ENCODE measurements around the gene LRMDA. TPM values are rescaled to one million over a fixed set of nuclear protein-coding genes. Genes with fewer than 3 reads are reported as not detected.

Gene LRMDA
- total and polyA plus RNA-seq, 2 of the 8 experiments (the other 6 are each of a cell fraction or from before 2014, with no cell fraction given): 0.86 to 2.8 TPM

GRCh38 chr10:76195654-76196390 is 764.4 kb downstream of the LRMDA start (continued):
- TF ChIP-seq TBP (IDR thresholded peaks at IDR 0.05; ENCODE audit: low read depth, low read length): no peak
- no peak for TF ChIP-seq KDM5A (IDR thresholded peaks at IDR 0.05; ENCODE audit: low read length)
- TF ChIP-seq SUZ12 (IDR thresholded peaks at IDR 0.05; ENCODE audit: low read length): no peak
